ENCODE data around the gene KIDINS220.

The KIDINS220 gene

GRCh38 chr2:8806885-8807704, 30.3 kb downstream of the KIDINS220 start:
- no peak for DNase-seq
- Histone ChIP-seq H3K27ac (ENCODE audit: insufficient read depth in 1 of 2, low read depth in 1 of 2, low read length in 2 of 2, poor library complexity in 1 of 2, severe bottlenecking in 2 of 2) (no peak overlapping the region), H3K27me3 (replicated peaks in 2 of 5; ENCODE audit: control insufficient read depth in 4 of 5, insufficient read depth in 5 of 5, low read length in 4 of 5) (no peaks in the 10 kb centered on the region), H3K4me3 (ENCODE audit: control insufficient read depth in 1 of 7, extremely low read depth in 1 of 7, insufficient read depth in 4 of 7, low read depth in 2 of 7, low read length in 6 of 7) (no peak overlapping the region), H3K4me1 (ENCODE audit: control extremely low read depth in 1 of 4, control insufficient read depth in 4 of 4, insufficient read depth in 4 of 4, low read length in 3 of 4) (no peaks in the 10 kb centered on the region), H3K36me3 (ENCODE audit: control insufficient read depth in 4 of 4, insufficient read depth in 4 of 4, low read length in 3 of 4) (peaks cover 24 to 72% (median 55%) of the 10 kb centered on the region in 4 experiments), H3K9me3 (ENCODE audit: control extremely low read depth in 1 of 5, control insufficient read depth in 4 of 5, insufficient read depth in 2 of 5, low read depth in 1 of 5, low read length in 4 of 5) (no peaks in the 10 kb centered on the region)
- 100% methylated on average over 4 of the region's 6 CpGs for WGBS (ENCODE audit: insufficient coverage)
- POLR2A ChIA-PET = no interaction called here
- CTCF ChIA-PET = no interaction called here

GRCh38 chr2:8805278-8806210, 31.9 kb downstream of the KIDINS220 start:
- Histone ChIP-seq H3K4me1 (ENCODE audit: control extremely low read depth in 1 of 4, control insufficient read depth in 4 of 4, insufficient read depth in 4 of 4, low read length in 3 of 4) (no peaks in the 10 kb centered on the region), H3K27ac (ENCODE audit: insufficient read depth in 1 of 2, low read depth in 1 of 2, low read length in 2 of 2, poor library complexity in 1 of 2, severe bottlenecking in 2 of 2) (no peak overlapping the region), H3K9me3 (ENCODE audit: control extremely low read depth in 1 of 5, control insufficient read depth in 4 of 5, insufficient read depth in 2 of 5, low read depth in 1 of 5, low read length in 4 of 5) (no peaks in the 10 kb centered on the region), H3K27me3 (replicated peaks in 2 of 5; ENCODE audit: control insufficient read depth in 4 of 5, insufficient read depth in 5 of 5, low read length in 4 of 5) (no peaks in the 10 kb centered on the region), H3K4me3 (ENCODE audit: control insufficient read depth in 1 of 7, extremely low read depth in 1 of 7, insufficient read depth in 4 of 7, low read depth in 2 of 7, low read length in 6 of 7) (no peak overlapping the region), H3K36me3 (ENCODE audit: control insufficient read depth in 4 of 4, insufficient read depth in 4 of 4, low read length in 3 of 4) (peaks cover 32 to 72% (median 59%) of the 10 kb centered on the region in 4 experiments)
- ChIA-PET CTCF (interaction anchor here (0.8 to 0.9 kb wide), 2 partner anchors 21 to 180 kb away, joined by 3 read pairs; no protein-coding TSS in a partner anchor), POLR2A (no interaction called here)
- WGBS (ENCODE audit: insufficient coverage) = 100% methylated on average over 5 of the region's 6 CpGs
- DNase-seq = peak in 1 of 3 donors; percentile 6

- 100% methylated on average over 2 of the region's 3 CpGs for WGBS (ENCODE audit: insufficient coverage)
- ChIA-PET CTCF (no interaction called here), POLR2A (no interaction called here)
- Histone ChIP-seq H3K36me3 (ENCODE audit: control insufficient read depth in 4 of 4, insufficient read depth in 4 of 4, low read length in 3 of 4) (peaks cover 25 to 67% (median 53%) of the 10 kb centered on the region in 4 experiments), H3K9me3 (ENCODE audit: control extremely low read depth in 1 of 5, control insufficient read depth in 4 of 5, insufficient read depth in 2 of 5, low read depth in 1 of 5, low read length in 4 of 5) (no peaks in the 10 kb centered on the region), H3K27ac (ENCODE audit: insufficient read depth in 1 of 2, low read depth in 1 of 2, low read length in 2 of 2, poor library complexity in 1 of 2, severe bottlenecking in 2 of 2) (no peak overlapping the region), H3K4me1 (ENCODE audit: control extremely low read depth in 1 of 4, control insufficient read depth in 4 of 4, insufficient read depth in 4 of 4, low read length in 3 of 4) (no peaks in the 10 kb centered on the region), H3K27me3 (replicated peaks in 2 of 5; ENCODE audit: control insufficient read depth in 4 of 5, insufficient read depth in 5 of 5, low read length in 4 of 5) (no peaks in the 10 kb centered on the region), H3K4me3 (ENCODE audit: control insufficient read depth in 1 of 7, extremely low read depth in 1 of 7, insufficient read depth in 4 of 7, low read depth in 2 of 7, low read length in 6 of 7) (no peak overlapping the region)
- peak; percentile 1 to 62 (median 57) for DNase-seq
These were observed 33.6 kb downstream of the KIDINS220 start for GRCh38 chr2:8803658-8804379.

- no peaks in the 10 kb centered on the region for H3K9me3 ChIP-seq (ENCODE audit: control extremely low read depth in 1 of 5, control insufficient read depth in 4 of 5, insufficient read depth in 2 of 5, low read depth in 1 of 5, low read length in 4 of 5)
- H3K36me3 ChIP-seq (ENCODE audit: control insufficient read depth in 4 of 4, insufficient read depth in 4 of 4, low read length in 3 of 4) = peaks cover 27 to 67% (median 50%) of the 10 kb centered on the region in 4 experiments
- H3K27me3 ChIP-seq (replicated peaks in 2 of 5; ENCODE audit: control insufficient read depth in 4 of 5, insufficient read depth in 5 of 5, low read length in 4 of 5) = no peaks in the 10 kb centered on the region
- POLR2A ChIA-PET = no interaction called here
- no peaks in the 10 kb centered on the region for H3K4me1 ChIP-seq (ENCODE audit: control extremely low read depth in 1 of 4, control insufficient read depth in 4 of 4, insufficient read depth in 4 of 4, low read length in 3 of 4)
- CTCF ChIA-PET = no interaction called here
- H3K4me3 ChIP-seq (ENCODE audit: control insufficient read depth in 1 of 7, extremely low read depth in 1 of 7, insufficient read depth in 4 of 7, low read depth in 2 of 7, low read length in 6 of 7) = no peak overlapping the region
- DNase-seq = no peak
- 100% methylated on average over 3 of the region's 3 CpGs for WGBS (ENCODE audit: insufficient coverage)
- no peak overlapping the region for H3K27ac ChIP-seq (ENCODE audit: insufficient read depth in 1 of 2, low read depth in 1 of 2, low read length in 2 of 2, poor library complexity in 1 of 2, severe bottlenecking in 2 of 2)
These were observed 34.7 kb downstream of the KIDINS220 start for GRCh38 chr2:8802741-8803140.

- peaks cover 25 to 66% (median 43%) of the 10 kb centered on the region in 4 experiments for H3K36me3 ChIP-seq (ENCODE audit: control insufficient read depth in 4 of 4, insufficient read depth in 4 of 4, low read length in 3 of 4)
- DNase-seq = no peak
These were observed 36.6 kb downstream of the KIDINS220 start for GRCh38 chr2:8800821-8801220.

GRCh38 chr2:8800218-8800617, 37.2 kb downstream of the KIDINS220 start:
- no CpG with 5 or more reads among the region's 5 CpGs for WGBS (ENCODE audit: insufficient coverage)
- H3K4me3 ChIP-seq (ENCODE audit: control insufficient read depth in 1 of 7, extremely low read depth in 1 of 7, insufficient read depth in 4 of 7, low read depth in 2 of 7, low read length in 6 of 7) = no peak overlapping the region
- DNase-seq = no peak
- H3K27me3 ChIP-seq (replicated peaks in 2 of 5; ENCODE audit: control insufficient read depth in 4 of 5, insufficient read depth in 5 of 5, low read length in 4 of 5) = no peaks in the 10 kb centered on the region
- H3K9me3 ChIP-seq (ENCODE audit: control extremely low read depth in 1 of 5, control insufficient read depth in 4 of 5, insufficient read depth in 2 of 5, low read depth in 1 of 5, low read length in 4 of 5) = no peaks in the 10 kb centered on the region
- no peak overlapping the region for H3K27ac ChIP-seq (ENCODE audit: insufficient read depth in 1 of 2, low read depth in 1 of 2, low read length in 2 of 2, poor library complexity in 1 of 2, severe bottlenecking in 2 of 2)
- ChIA-PET POLR2A (no interaction called here), CTCF (no interaction called here)
- H3K4me1 ChIP-seq (ENCODE audit: control extremely low read depth in 1 of 4, control insufficient read depth in 4 of 4, insufficient read depth in 4 of 4, low read length in 3 of 4) = no peaks in the 10 kb centered on the region
- peaks cover 20 to 65% (median 42%) of the 10 kb centered on the region in 4 experiments for H3K36me3 ChIP-seq (ENCODE audit: control insufficient read depth in 4 of 4, insufficient read depth in 4 of 4, low read length in 3 of 4)

More at GRCh38 chr2:8800821-8801220, 36.6 kb downstream of the KIDINS220 start:
- no peak overlapping the region for H3K4me3 ChIP-seq (ENCODE audit: control insufficient read depth in 1 of 7, extremely low read depth in 1 of 7, insufficient read depth in 4 of 7, low read depth in 2 of 7, low read length in 6 of 7)
- H3K27ac ChIP-seq (ENCODE audit: insufficient read depth in 1 of 2, low read depth in 1 of 2, low read length in 2 of 2, poor library complexity in 1 of 2, severe bottlenecking in 2 of 2) = no peak overlapping the region
- ChIA-PET POLR2A (no interaction called here), CTCF (interaction anchor here (1.7 kb wide), 1 partner anchor 34 kb away, joined by 3 read pairs; no protein-coding TSS in a partner anchor)
- no peaks in the 10 kb centered on the region for H3K27me3 ChIP-seq (replicated peaks in 2 of 5; ENCODE audit: control insufficient read depth in 4 of 5, insufficient read depth in 5 of 5, low read length in 4 of 5)
- H3K9me3 ChIP-seq (ENCODE audit: control extremely low read depth in 1 of 5, control insufficient read depth in 4 of 5, insufficient read depth in 2 of 5, low read depth in 1 of 5, low read length in 4 of 5) = no peaks in the 10 kb centered on the region
- 94% methylated on average over 2 of the region's 4 CpGs for WGBS (ENCODE audit: insufficient coverage)
- H3K4me1 ChIP-seq (ENCODE audit: control extremely low read depth in 1 of 4, control insufficient read depth in 4 of 4, insufficient read depth in 4 of 4, low read length in 3 of 4) = no peaks in the 10 kb centered on the region
